ENCODE results near the gene BCAS2. TPM values are rescaled to one million over a fixed set of nuclear protein-coding genes. Genes with fewer than 3 reads are reported as not detected.
"Not testable (repeated sequence)": the region's sequence is repeated elsewhere in the genome, so short reads cannot be mapped to it uniquely, and the experiment has no call there.

Gene BCAS2
- total RNA-seq, 1 donor from 2014 or later, result 25.2 TPM

GRCh38 chr1:114562978-114563510, 18.4 kb downstream of the BCAS2 start:
- intact Hi-C loops (cut with DNase I); DNase-seq (ENCODE audit: low spot score); ATAC-seq: not testable (repeated sequence)

- intact Hi-C loops (cut with DNase I), result no loop called here
- no peak for DNase-seq (ENCODE audit: low spot score)
- no peak for ATAC-seq
Measured at GRCh38 chr1:114561333-114561732, 20.1 kb downstream of the BCAS2 start.

GRCh38 chr1:114559356-114559755, 22.1 kb downstream of the BCAS2 start:
- DNase-seq (ENCODE audit: low spot score), result no peak
- intact Hi-C loops (cut with DNase I), result no loop called here
- ATAC-seq, result no peak

- ATAC-seq (no peak), DNase-seq (ENCODE audit: low spot score) (no peak)
- intact Hi-C loops (cut with DNase I), result no loop called here
Measured at GRCh38 chr1:114558544-114558943, 22.9 kb downstream of the BCAS2 start.

- ATAC-seq (no peak), DNase-seq (ENCODE audit: low spot score) (no peak)
- intact Hi-C loops (cut with DNase I), result no loop called here
Measured at GRCh38 chr1:114554577-114554976, 26.8 kb downstream of the BCAS2 start.

- intact Hi-C loops (cut with DNase I), result no loop called here
Measured at GRCh38 chr1:114552106-114552639, 29.2 kb downstream of the BCAS2 start.

GRCh38 chr1:114551400-114551799, 30.0 kb downstream of the BCAS2 start:
- intact Hi-C loops (cut with DNase I), result no loop called here
- DNase-seq (ENCODE audit: low spot score), result no peak
- no peak for ATAC-seq

More at GRCh38 chr1:114552106-114552639, 29.2 kb downstream of the BCAS2 start:
- ATAC-seq (no peak), DNase-seq (ENCODE audit: low spot score) (no peak)

GRCh38 chr1:114550336-114550735, 31.1 kb downstream of the BCAS2 start:
- ATAC-seq (no peak), DNase-seq (ENCODE audit: low spot score) (no peak)
- intact Hi-C loops (cut with DNase I), result no loop called here

GRCh38 chr1:114549137-114549536, 32.3 kb downstream of the BCAS2 start:
- intact Hi-C loops (cut with DNase I), result no loop called here
- no peak for DNase-seq (ENCODE audit: low spot score)
- ATAC-seq, result no peak

GRCh38 chr1:114547076-114547475, 34.3 kb downstream of the BCAS2 start:
- no peak for ATAC-seq
- intact Hi-C loops (cut with DNase I), result no loop called here
- DNase-seq (ENCODE audit: low spot score), result no peak

GRCh38 chr1:114545796-114546195, 35.6 kb downstream of the BCAS2 start:
- ATAC-seq, result no peak

GRCh38 chr1:114545315-114545714, 36.1 kb downstream of the BCAS2 start:
- intact Hi-C loops (cut with DNase I), result no loop called here
- DNase-seq (ENCODE audit: low spot score) (no peak), ATAC-seq (no peak)

More at GRCh38 chr1:114545796-114546195, 35.6 kb downstream of the BCAS2 start:
- intact Hi-C loops (cut with DNase I), result no loop called here
- no peak for DNase-seq (ENCODE audit: low spot score)

GRCh38 chr1:114540821-114541220, 40.6 kb downstream of the BCAS2 start:
- ATAC-seq (no peak), DNase-seq (ENCODE audit: low spot score) (no peak)
- intact Hi-C loops (cut with DNase I), result no loop called here

- intact Hi-C loops (cut with DNase I), result no loop called here
- no peak for DNase-seq (ENCODE audit: low spot score)
- ATAC-seq, result no peak
Measured at GRCh38 chr1:114540272-114540671, 41.1 kb downstream of the BCAS2 start.

GRCh38 chr1:114536043-114536442, 45.4 kb downstream of the BCAS2 start:
- intact Hi-C loops (cut with DNase I), result no loop called here
- ATAC-seq (no peak), DNase-seq (ENCODE audit: low spot score) (no peak)

GRCh38 chr1:114535401-114535800, 46.0 kb downstream of the BCAS2 start:
- intact Hi-C loops (cut with DNase I), result no loop called here
- DNase-seq (ENCODE audit: low spot score), result no peak
- ATAC-seq, result no peak

GRCh38 chr1:114531094-114531493, 50.3 kb downstream of the BCAS2 start:
- intact Hi-C loops (cut with DNase I), result no loop called here
- ATAC-seq (no peak), DNase-seq (ENCODE audit: low spot score) (no peak)

GRCh38 chr1:114530224-114530623, 51.2 kb downstream of the BCAS2 start:
- DNase-seq (ENCODE audit: low spot score), result no peak
- intact Hi-C loops (cut with DNase I), result no loop called here
- ATAC-seq, result no peak

- intact Hi-C loops (cut with DNase I), result no loop called here
- DNase-seq (ENCODE audit: low spot score) (no peak), ATAC-seq (no peak)
Measured at GRCh38 chr1:114524944-114525343, 56.5 kb downstream of the BCAS2 start.

GRCh38 chr1:114522264-114522575, 59.2 kb downstream of the BCAS2 start:
- ATAC-seq (no peak), DNase-seq (ENCODE audit: low spot score) (no peak)
- intact Hi-C loops (cut with DNase I), result no loop called here
